HEK293T (cell line): ENCODE data around the gene APRT.

Source experiments
- BHLHE40 ChIP-seq: fragments of 450-650 bp; IDR thresholded peaks from 2 replicates; pipeline ENCODE4 v1.6.1; 2016; ENCODE audit warnings: mild to moderate bottlenecking, moderate library complexity, borderline replicate concordance
- FOXA1 ChIP-seq: fragments of 450-650 bp; IDR thresholded peaks from 2 replicates; pipeline ENCODE4 v1.6.1; 2016; ENCODE audit warnings: mild to moderate bottlenecking
- FOXM1 ChIP-seq: fragments of 450-650 bp; IDR thresholded peaks from 2 replicates; pipeline ENCODE4 v1.6.1; 2017; ENCODE audit warnings: mild to moderate bottlenecking, borderline replicate concordance
- HDGF ChIP-seq: fragments of 450-650 bp; IDR thresholded peaks from 2 replicates; pipeline ENCODE4 v1.6.1; 2017; ENCODE audit warnings: antibody characterized with exemption, borderline replicate concordance
- LEF1 ChIP-seq: fragments of 450-650 bp; IDR thresholded peaks from 2 replicates; pipeline ENCODE4 v1.6.1; 2017; ENCODE audit warnings: mild to moderate bottlenecking, borderline replicate concordance
- NFRKB ChIP-seq: fragments of 450-650 bp; IDR thresholded peaks from 2 replicates; pipeline ENCODE4 v1.6.1; 2016; ENCODE audit warnings: mild to moderate bottlenecking, moderate library complexity
- SP1 ChIP-seq: fragments of 450-650 bp; IDR thresholded peaks from 2 replicates; pipeline ENCODE4 v1.6.1; 2017
- SUZ12 ChIP-seq: fragments of 450-650 bp; IDR thresholded peaks from 2 replicates; pipeline ENCODE4 v1.6.1; 2016; ENCODE audit warnings: mild to moderate bottlenecking
- TARDBP ChIP-seq: fragments of 450-650 bp; IDR thresholded peaks from 2 replicates; pipeline ENCODE4 v1.6.1; 2016
- ZNF384 ChIP-seq: fragments of 450-650 bp; IDR thresholded peaks from 2 replicates; pipeline ENCODE4 v1.6.1; 2016
- TF ChIP-seq, protein P1 (sequence below): fragments of 450-650 bp; IDR thresholded peaks from 2 replicates; pipeline ENCODE4 v1.6.1; 2016

DNA sequence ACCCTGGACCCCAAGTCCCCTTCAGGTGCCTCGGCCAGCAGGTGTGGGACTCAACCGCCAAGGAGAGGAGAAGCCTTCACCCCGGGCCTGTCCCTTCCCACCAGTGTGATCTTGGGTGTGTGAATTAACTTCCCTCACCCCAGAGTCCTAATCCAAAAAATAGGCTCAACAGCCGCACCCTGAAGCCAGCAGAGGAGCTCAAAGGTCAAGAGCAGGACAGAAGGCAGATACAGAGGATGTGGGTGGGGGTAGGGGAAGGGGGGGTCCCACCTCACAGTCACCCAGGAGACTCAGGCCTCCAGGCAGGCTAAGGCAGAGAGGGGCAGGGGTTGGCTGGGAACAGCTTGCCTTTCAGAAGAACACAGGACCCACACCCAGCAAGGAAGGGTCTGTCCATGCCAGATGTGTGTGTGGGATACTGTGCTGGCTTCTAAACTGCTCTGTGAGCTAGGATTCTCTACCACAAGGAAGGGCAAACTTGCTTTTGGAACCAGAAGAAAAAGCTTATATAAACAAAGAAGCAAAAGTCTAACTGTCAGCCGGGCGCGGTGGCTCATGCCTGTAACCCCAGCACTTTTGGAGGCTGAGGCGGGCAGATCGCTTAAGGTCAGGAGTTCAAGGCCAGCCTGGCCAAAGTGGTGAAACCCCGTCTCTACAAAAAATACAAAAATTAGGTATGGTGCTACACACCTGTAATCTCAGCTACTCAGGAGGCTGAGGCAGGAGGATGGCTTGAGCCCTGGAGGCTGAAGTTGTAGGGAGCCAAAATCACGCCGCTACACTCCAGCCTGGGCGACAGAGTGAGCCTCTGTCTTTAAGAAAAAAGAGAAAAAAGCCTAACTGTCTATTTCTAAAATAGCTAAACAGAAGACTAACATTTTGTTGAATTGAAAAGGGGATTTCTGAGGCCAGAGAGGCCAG is 31.3 kb downstream of the APRT start:
- TF ChIP-seq BHLHE40 = no peak
- TF ChIP-seq NFRKB = no peak
- TF ChIP-seq FOXA1 = no peak
- TF ChIP-seq SP1 = no peak
- TF ChIP-seq, protein P1, sequence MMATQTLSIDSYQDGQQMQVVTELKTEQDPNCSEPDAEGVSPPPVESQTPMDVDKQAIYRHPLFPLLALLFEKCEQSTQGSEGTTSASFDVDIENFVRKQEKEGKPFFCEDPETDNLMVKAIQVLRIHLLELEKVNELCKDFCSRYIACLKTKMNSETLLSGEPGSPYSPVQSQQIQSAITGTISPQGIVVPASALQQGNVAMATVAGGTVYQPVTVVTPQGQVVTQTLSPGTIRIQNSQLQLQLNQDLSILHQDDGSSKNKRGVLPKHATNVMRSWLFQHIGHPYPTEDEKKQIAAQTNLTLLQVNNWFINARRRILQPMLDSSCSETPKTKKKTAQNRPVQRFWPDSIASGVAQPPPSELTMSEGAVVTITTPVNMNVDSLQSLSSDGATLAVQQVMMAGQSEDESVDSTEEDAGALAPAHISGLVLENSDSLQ = no peak
- TF ChIP-seq SUZ12 = no peak
- no peak for TF ChIP-seq LEF1
- no peak for TF ChIP-seq FOXM1
- TF ChIP-seq ZNF384 = no peak
- no peak for TF ChIP-seq HDGF
- no peak for TF ChIP-seq TARDBP
